Omental fat pad (tissue), 4 donors: ENCODE data around the gene PACRG. TPM values are rescaled to one million over a fixed set of nuclear protein-coding genes. Genes with fewer than 3 reads are reported as not detected.

ENCODE experiments used
- ATAC-seq: fragments of 150-250 bp; one replicate; pipeline ENCODE4 v1.9.1; 2016; ENCODE audit warnings: mild to moderate bottlenecking, moderate library complexity; ENCODE audit not compliant: low FRiP score
- DNase-seq: peaks from one replicate; pipeline ENCODE4 v3.0.0-alpha.2; 2019; ENCODE audit warnings: low spot score
- CTCF ChIP-seq, 3 donors: fragments of 450-650 bp; IDR thresholded peaks; one replicate each; pipeline ENCODE4 v1.5.1; 2016 to 2017; ENCODE audit warnings: antibody characterized with exemption in 3 of 3, mild to moderate bottlenecking in 3 of 3, moderate library complexity in 2 of 3
- total RNA-seq, 4 donors: library from RNA; depleted of rRNA; stranded (reverse); fragments of >200 nt; gene quantifications; one replicate each; pipeline ENCODE4 v1.1.0, GENCODE V29; 2016

PACRG gene
- total RNA-seq, 4 donors from 2014 or later, result 0.48 to 2.5 (median 1.3) TPM; not detected in 1

- no peak for TF ChIP-seq CTCF (IDR thresholded peaks at IDR 0.05)
- ATAC-seq (no peak), DNase-seq (no peak)
Measured at GRCh38 chr6:163261361-163261760, 533.6 kb downstream of the PACRG start.

GRCh38 chr6:163262080-163262479 lies 534.3 kb downstream of the PACRG start:
- ATAC-seq, result no peak

GRCh38 chr6:163263196-163263595 lies 535.4 kb downstream of the PACRG start:
- no peak for ATAC-seq
- no peak for DNase-seq
- TF ChIP-seq CTCF (IDR thresholded peaks at IDR 0.05), result no peak

More at GRCh38 chr6:163262080-163262479, 534.3 kb downstream of the PACRG start:
- TF ChIP-seq CTCF (IDR thresholded peaks at IDR 0.05), result no peak
- no peak for DNase-seq

- TF ChIP-seq CTCF (IDR thresholded peaks at IDR 0.05), result no peak
- DNase-seq, result no peak
- no peak for ATAC-seq
Measured at GRCh38 chr6:163263998-163264661, 536.4 kb downstream of the PACRG start.

- DNase-seq, result no peak
- no peak for TF ChIP-seq CTCF (IDR thresholded peaks at IDR 0.05)
- no peak for ATAC-seq
Measured at GRCh38 chr6:163264662-163265035, 536.9 kb downstream of the PACRG start.

GRCh38 chr6:163281634-163282033 lies 553.9 kb downstream of the PACRG start:
- ATAC-seq, result no peak
- DNase-seq, result no peak
- no peak for TF ChIP-seq CTCF (IDR thresholded peaks at IDR 0.05)

GRCh38 chr6:163282672-163283071 lies 554.9 kb downstream of the PACRG start:
- no peak for DNase-seq
- no peak for ATAC-seq
- TF ChIP-seq CTCF (IDR thresholded peaks at IDR 0.05), result no peak
